Endometrial microvascular endothelial cells (primary cell): ENCODE measurements around the gene SHROOM1. TPM values are rescaled to one million over a fixed set of nuclear protein-coding genes. Genes with fewer than 3 reads are reported as not detected.

Experiments
- in situ Hi-C: cut with HindIII; loops from 2 replicates; pipeline ENCODE4 v1.10.0; 2017; ENCODE audit warnings: low sequenced_read_pairs, low pct_unique_long_range_greater_than_20kb; ENCODE audit errors: inconsistent ontology term
- total RNA-seq: library from RNA; depleted of rRNA; stranded (reverse); fragments of >200 nt; gene quantifications from one replicate; pipeline ENCODE4 v1.2.3, GENCODE V29; 2015; ENCODE audit errors: inconsistent ontology term

Gene SHROOM1
- total RNA-seq: 28.4 TPM

- in situ Hi-C loops: no loop called here
Measured at GRCh38 chr5:132830436-132831094, at the start of gene SHROOM1. TSS of gene SHROOM1 (minus strand) at chr5:132830647. CDS start at chr5:132826140, 4,507 bp downstream.

DNA sequence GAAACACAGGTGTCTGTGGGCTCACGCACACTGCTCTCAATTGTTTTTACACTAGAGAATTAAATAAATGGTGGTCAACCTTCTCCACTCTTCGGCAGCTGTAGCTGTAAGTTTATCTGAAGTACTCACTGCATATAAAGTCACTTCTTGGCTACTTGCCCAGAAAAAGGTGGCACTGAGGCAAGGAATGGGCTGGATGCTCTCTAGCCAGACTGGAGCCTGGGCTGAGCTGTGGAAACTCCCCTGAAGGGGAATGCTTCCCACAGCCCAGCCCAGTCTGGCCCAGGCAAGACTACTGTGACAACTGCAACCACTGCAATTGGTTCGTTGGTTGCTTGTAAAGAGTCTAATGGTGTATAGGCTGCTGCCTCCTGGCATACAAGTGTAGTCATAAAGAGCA lies 47.5 kb upstream of the SHROOM1 start:
- in situ Hi-C loops: no loop called here

- in situ Hi-C loops: no loop called here
Measured at GRCh38 chr5:132877466-132877865, 47.0 kb upstream of the SHROOM1 start.

DNA sequence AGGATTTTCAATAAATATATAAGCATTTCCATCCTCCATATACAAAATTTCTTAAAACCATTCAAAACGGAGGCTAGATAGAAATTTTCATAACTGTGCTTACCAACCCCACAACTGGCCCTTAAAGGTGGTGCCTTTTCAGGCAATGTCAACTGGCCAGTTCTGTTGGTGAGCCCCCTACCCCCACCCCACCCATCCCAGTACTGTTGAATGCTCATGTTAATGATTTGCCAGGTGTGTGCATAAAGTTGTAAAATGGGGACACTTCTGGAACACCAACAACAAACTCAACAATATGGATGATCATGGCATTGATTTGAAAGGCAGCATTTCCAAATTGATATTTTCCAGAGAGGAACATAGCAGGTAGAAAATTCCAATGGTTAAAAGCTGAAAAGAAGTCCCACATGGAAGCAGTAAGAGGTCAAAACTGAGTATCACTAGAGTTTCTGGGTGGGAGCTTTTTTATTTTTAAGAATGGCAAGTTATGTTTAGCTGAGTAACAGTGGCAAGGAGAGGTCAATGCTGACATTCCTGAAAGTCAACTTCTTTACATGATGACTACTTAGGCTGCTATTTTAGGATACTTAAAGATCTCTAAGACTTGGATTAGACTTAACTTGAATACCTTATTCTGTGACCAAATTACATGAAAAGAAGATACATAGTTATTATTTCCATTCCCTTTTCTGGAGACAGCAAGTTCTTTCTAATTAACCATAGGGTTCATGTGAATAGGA lies 45.7 kb upstream of the SHROOM1 start:
- in situ Hi-C loops: no loop called here

DNA sequence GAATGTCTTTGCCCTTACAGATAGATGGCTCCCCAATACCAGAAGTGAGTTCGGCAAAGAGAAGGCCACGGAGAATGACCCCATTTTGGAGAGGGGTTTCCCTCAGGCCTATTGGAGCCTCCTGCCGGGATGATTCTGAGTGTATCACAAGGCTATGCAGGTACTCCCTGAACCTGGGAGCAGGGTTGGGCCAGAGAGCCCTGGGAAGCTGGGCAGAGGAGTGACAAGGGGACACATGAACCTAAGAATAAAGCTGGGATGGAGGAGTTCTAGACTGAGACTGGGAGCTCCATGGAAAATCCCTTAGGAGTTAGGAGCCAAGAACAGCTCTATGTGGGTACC lies 43.5 kb upstream of the SHROOM1 start:
- in situ Hi-C loops: loop anchor here (25.0 kb wide), 1 partner anchor 487 kb away; no protein-coding TSS in a partner anchor

DNA sequence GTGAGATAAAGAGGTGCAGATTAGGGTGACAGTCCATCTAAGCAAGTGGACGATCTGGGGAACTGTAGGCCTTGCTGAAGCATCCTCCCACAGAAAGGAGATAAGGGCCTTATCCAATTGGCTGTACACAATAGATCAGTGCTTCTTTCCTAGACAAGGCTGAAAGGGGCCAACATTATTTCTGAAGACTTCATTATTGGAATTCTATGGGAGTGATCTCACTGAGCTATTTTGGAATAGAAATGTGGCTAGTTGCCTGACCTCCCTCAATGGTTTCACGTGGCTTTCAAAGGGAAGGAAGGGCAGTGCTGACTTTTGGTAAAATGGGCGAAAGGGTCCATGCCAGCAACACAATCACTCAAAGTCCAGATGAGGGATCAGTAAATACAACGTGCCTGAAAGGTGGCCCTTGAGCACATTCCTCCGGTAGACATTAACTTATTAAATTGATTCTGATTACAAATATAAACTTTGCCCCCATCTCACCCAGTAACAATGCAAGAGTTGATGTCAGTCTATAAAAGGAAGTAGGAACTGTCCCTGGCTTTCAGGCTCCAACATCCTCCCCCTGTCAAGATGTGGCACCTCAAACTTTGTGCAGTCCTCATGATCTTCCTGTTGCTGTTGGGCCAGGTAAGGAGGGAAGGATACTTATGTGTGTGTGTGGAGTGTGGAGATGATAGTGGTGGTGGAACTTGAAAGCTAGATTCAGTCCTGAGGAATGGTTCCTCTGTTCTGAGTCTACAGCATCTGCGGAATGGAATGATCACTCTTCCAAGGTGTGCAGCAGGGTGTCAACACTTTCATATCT lies 42.9 kb upstream of the SHROOM1 start, which contains the start of gene LEAP2:
Gene LEAP2, plus strand, starts transcription at position 550 of the 811 bp plus-strand sequence. Its CDS starts 27 bp downstream, at position 577.
- in situ Hi-C loops: loop anchor here (25.0 kb wide), 1 partner anchor 486 kb away; no protein-coding TSS in a partner anchor

DNA sequence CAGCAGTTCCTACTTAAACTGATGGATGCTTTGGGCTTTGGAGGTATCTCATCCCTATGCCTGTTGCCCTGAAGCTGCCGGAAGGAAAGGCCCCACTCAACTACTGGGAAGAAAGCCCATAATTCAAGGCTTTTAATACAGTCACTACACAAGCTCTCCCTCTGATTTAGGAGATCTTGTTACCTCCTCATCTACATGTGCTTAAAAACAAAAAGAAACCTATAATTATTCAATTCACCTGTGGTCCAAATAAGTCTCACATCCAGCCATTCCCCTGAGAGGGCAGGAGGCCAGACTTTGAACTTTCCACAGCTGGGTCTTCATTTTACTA lies 42.3 kb upstream of the SHROOM1 start:
- in situ Hi-C loops: loop anchor here (25.0 kb wide), 1 partner anchor 485 kb away; no protein-coding TSS in a partner anchor

DNA sequence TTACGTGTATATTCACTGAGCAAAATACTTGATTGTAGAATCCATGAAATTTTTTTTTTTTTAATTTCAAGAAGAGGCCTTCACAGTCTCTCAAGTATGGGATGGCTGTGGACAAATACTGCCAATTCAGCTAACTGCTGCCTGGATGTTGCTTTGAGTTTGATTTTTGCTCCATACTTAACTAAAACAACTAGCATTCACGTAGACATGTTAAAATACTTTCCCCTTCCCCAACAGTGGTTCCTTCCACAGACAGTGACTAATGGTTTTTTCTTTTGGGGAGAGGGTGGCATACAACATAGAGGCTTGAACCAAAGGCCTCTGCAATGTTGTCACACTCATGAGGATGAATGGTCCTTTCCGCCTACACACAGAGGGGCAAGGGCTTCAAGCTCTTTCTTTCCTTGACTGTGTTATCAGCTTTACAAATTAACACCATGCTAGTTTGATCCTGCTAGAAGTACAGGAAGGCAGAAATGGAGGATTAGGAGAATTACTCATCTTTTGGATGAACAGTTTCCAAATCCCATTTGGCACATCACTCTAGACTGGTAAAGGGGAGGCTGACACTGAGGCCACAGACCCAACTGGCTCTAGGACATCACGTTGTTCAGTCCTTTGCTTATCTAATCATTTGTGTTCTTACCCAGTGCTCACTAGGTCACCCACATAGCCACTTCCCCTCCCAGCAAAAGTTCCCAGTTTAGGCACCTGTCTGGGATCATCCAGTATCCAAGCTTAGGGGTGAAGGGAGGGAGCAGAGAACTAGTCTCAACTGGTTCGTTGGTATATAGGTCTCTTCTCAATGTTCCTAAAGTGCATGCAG lies 41.2 kb upstream of the SHROOM1 start:
- in situ Hi-C loops: loop anchor here (25.0 kb wide), 1 partner anchor 484 kb away; no protein-coding TSS in a partner anchor

DNA sequence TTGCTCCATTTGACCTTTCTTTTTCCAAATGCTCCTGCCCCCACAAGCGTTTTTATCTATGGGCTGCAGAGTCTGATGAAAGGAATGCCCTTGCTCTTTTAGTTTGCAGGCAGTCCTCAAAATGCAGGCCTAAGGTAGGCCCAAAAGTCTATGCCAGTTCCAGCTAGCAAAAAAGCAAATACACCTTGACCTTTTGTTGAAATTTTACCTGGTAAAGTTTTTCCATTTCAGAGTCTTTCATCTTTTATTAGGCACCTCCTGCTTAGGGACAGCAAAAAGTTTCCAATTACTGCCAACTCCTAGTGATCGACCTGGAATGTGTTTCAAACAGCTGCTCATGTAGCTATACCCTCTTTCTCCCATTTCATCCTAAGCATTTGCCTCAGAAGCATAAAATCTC lies 40.4 kb upstream of the SHROOM1 start:
- in situ Hi-C loops: loop anchor here (25.0 kb wide), 1 partner anchor 484 kb away; no protein-coding TSS in a partner anchor

- in situ Hi-C loops: loop anchor here (25.0 kb wide), 1 partner anchor 481 kb away; no protein-coding TSS in a partner anchor
Measured at GRCh38 chr5:132868754-132869153, 38.3 kb upstream of the SHROOM1 start.

DNA sequence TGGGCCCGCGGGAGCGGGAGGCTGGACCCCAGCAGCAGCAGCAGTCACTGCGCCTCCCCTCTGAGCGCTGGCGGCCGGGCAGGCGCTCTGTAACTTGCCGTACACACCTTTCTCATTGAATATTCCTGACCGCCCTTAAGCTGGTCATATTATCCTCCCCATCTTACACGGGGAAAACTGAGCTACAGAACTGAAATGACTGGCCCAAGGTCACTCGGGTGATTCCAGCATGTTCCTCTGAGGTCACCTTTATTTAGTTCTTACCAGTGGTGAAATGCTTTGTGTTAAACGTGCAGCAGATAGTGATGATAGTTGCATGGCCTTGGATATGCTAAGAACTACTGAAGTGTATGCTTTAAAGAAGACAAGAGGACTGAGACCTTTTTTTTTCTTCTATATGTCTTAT lies 36.6 kb upstream of the SHROOM1 start:
- in situ Hi-C loops: loop anchor here (25.0 kb wide), 1 partner anchor 480 kb away; no protein-coding TSS in a partner anchor

- in situ Hi-C loops: loop anchor here (25.0 kb wide), 1 partner anchor 479 kb away; no protein-coding TSS in a partner anchor
Measured at GRCh38 chr5:132866342-132867045, 36.0 kb upstream of the SHROOM1 start, which contains the start of the genes GDF9 and UQCRQ. TSS of gene GDF9 (minus strand) at chr5:132866469. CDS start at chr5:132864533, 1,936 bp downstream. TSS of gene UQCRQ (plus strand) at chr5:132866642. CDS start at chr5:132866882, 240 bp downstream.

DNA sequence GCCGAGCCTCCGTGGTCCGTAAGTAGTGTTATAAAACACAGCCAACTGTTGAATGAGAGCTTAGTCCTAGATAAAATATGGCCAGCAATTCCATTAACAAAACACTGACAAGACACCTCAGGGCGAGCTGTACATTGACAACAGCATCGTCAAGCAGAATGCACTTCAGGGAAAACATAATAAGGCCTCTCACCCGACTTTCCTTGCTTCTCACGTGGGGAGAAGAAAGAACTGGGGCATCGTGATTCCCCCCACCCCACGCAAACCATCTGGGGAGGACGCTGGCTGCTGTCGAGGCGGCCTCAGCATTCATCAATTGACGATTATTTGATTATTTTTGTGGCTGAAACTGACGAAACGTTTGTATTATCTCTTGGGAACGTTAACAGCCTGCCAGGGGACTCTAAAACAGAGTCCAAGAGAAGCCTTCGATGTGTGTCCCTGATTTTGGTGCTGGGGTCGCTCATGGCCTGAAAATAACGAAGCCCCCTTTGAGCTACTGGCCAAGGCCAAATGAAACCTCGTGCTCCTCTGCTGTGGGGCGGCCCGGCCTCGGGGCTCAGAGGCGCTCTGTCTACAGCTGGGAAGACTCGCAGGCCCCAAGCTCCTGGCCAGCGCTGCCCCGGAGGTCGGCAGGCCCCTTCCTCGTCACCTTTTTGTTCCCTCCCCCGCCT lies 35.4 kb upstream of the SHROOM1 start:
- in situ Hi-C loops: loop anchor here (25.0 kb wide), 1 partner anchor 479 kb away; no protein-coding TSS in a partner anchor

DNA sequence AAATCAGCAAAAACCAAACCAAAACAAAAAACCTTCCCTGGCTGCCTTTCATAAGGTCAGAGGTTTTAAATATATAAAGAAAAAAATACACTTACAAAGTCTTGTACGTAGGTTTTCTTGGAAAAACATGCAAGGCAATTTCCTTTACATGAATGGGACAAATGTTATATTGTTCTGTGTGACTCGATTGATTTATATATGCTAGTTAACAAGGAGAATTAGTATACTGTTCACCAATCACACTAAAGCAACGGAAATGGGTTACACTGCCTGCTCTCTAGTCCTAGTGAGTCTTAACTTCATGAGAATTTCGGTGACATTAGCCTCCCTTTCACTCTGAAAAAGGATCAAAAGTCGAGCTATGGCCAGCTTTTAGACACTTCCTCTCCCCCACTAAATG lies 30.3 kb upstream of the SHROOM1 start:
- in situ Hi-C loops: loop anchor here (25.0 kb wide), 1 partner anchor 473 kb away; no protein-coding TSS in a partner anchor

- in situ Hi-C loops: loop anchor here (25.0 kb wide), 1 partner anchor 473 kb away; no protein-coding TSS in a partner anchor
Measured at GRCh38 chr5:132859889-132860437, 29.5 kb upstream of the SHROOM1 start.

DNA sequence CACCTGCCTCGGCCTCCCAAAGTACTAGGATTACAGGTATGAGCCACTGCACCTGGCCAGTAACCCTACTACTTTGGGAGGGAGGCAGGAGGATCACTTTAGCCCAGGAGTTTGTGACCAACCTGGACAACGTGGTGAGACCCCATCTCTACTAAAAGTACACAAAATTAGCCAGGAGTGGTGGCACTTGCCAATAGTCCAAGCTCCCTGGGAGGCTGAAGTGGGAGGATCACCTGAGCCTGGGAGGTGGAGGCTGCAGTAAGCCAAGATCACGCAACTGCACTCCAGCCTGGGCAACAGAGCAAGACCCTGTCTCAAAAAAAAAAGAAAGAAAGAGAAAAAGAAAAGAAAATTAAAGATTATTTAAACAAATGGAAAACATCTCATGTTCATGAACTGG lies 25.6 kb upstream of the SHROOM1 start:
- in situ Hi-C loops: loop anchor here (25.0 kb wide), 1 partner anchor 469 kb away; no protein-coding TSS in a partner anchor
